Left ventricle myocardium inferior (tissue), 1 donor: ENCODE data around the gene ANAPC2. TPM values are rescaled to one million over a fixed set of nuclear protein-coding genes. Genes with fewer than 3 reads are reported as not detected.

Experiments
- DNase-seq: peaks from one replicate; pipeline ENCODE4 v3.0.0-alpha.2; 2020
- H3K27ac ChIP-seq: fragments of 200-600 bp; replicated peaks from 2 replicates; pipeline ENCODE4 v1.8.0; 2021
- H3K27me3 ChIP-seq: fragments of 200-600 bp; 2 replicates; pipeline ENCODE4 v1.8.0; 2021; ENCODE audit warnings: low read depth
- H3K36me3 ChIP-seq: fragments of 200-600 bp; 2 replicates; pipeline ENCODE4 v1.8.0; 2021
- H3K4me1 ChIP-seq: fragments of 200-600 bp; 2 replicates; pipeline ENCODE4 v1.8.0; 2021
- H3K4me3 ChIP-seq: fragments of 200-600 bp; 2 replicates; pipeline ENCODE4 v1.8.0; 2021; ENCODE audit warnings: mild to moderate bottlenecking, moderate library complexity
- H3K9me3 ChIP-seq: fragments of 200-600 bp; replicated peaks from 2 replicates; pipeline ENCODE4 v1.8.0; 2021
- CTCF ChIP-seq: fragments of 200-600 bp; IDR thresholded peaks from 2 replicates; pipeline ENCODE4 v1.8.0; 2021; ENCODE audit warnings: antibody characterized with exemption, mild to moderate bottlenecking, borderline replicate concordance
- intact Hi-C: fragments of 100-400 bp; cut with micrococcal nuclease; formaldehyde crosslinking; loops from one replicate; pipeline ENCODE4 v1.11.0; 2022
- total RNA-seq: library from RNA; stranded (reverse); fragmentation: NEBNext Ultra II Directional; extraction: Animal tissue kit (Norgen Biotek cat#: 25700); gene quantifications from one replicate; pipeline ENCODE4 v1.2.1, GENCODE V29; 2021
- donor health status: DM: no; HTN: yes; CAD: no; lungs with severe emphysema.

Gene ANAPC2
- total RNA-seq, 1 donor from 2014 or later, result 34.7 TPM

DNA sequence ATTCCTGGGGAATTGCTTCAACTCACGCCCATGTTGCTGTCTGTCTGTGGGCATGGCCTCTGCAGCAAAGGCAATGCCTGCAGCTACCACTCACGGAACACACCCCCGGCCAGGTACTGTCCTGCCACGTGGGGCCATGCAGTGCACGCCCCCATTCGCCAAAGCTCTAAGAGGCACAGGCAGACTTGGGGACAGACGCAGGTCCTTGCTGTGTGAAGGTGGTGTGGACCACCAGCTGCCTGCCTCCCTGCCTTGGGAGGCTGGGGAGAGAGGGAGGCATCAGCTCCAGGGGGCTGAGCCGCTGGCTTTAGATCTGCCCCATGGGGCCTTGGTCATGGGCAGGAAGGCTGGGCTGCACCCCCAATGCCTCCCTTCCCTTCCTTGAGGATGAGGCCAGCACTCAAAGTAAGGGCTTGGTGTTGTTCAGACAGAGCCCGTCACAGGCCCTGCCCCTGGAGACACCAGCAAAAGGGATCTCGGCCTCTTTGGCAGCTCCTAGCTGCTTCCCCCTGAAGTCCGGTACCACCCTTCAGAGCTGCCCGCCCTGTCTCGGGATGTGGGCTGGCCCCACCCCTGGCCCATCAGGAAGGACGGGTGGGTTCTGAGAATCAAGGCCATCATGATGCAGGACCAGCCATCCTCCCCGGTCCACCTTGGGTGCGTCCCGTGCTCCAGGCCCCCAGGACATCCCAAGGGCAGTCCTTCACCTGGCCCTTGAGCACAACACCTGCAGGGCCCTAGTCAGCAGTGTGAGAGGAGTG is 47.1 kb downstream of the ANAPC2 start:
- DNase-seq, result no peak
- intact Hi-C loops, result no loop called here
- H3K27me3 ChIP-seq, result peaks cover 92% of the 10 kb centered on the region
- no peak overlapping the region for H3K4me3 ChIP-seq
- H3K36me3 ChIP-seq, result no peaks in the 10 kb centered on the region
- no peak overlapping the region for H3K27ac ChIP-seq
- no peak for TF ChIP-seq CTCF
- peaks cover 10% of the 10 kb centered on the region for H3K4me1 ChIP-seq
- H3K9me3 ChIP-seq, result no peaks in the 10 kb centered on the region

- H3K4me3 ChIP-seq, result no peak overlapping the region
- no peak for DNase-seq
- intact Hi-C loops, result no loop called here
- H3K27ac ChIP-seq, result no peak overlapping the region
- no peaks in the 10 kb centered on the region for H3K9me3 ChIP-seq
- H3K27me3 ChIP-seq, result peaks cover 92% of the 10 kb centered on the region
- H3K36me3 ChIP-seq, result no peaks in the 10 kb centered on the region
- TF ChIP-seq CTCF, result no peak
- H3K4me1 ChIP-seq, result peaks cover 10% of the 10 kb centered on the region
These were observed 48.0 kb downstream of the ANAPC2 start for GRCh38 chr9:137140151-137141012.

DNA sequence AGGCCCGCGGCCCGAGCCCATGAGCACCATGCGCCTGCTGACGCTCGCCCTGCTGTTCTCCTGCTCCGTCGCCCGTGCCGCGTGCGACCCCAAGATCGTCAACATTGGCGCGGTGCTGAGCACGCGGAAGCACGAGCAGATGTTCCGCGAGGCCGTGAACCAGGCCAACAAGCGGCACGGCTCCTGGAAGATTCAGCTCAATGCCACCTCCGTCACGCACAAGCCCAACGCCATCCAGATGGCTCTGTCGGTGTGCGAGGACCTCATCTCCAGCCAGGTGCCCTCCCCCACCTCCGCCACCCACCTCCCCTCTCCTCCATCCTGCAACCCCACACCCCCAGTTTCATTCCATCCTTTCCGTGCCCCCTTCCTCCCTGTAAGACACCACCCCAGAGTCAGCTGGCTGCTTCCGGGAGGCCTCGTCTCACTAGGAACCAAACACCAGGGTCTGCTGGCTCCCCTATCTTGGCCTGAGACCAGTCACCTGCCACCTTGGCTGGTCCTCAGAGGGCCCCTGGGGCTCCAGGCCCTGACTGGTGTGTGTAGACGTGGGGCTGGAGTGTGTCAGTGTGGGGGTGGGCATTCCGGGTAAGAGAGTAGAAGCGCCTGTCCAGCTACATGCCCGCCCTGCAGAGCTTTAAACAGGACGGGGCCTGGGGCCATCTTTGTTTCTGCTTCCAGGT is 48.8 kb downstream of the ANAPC2 start:
- intact Hi-C loops, result no loop called here
- H3K9me3 ChIP-seq, result no peaks in the 10 kb centered on the region
- no peak overlapping the region for H3K27ac ChIP-seq
- H3K4me3 ChIP-seq, result no peak overlapping the region
- H3K27me3 ChIP-seq, result peaks cover 100% of the 10 kb centered on the region
- peaks cover 10% of the 10 kb centered on the region for H3K4me1 ChIP-seq
- no peak for TF ChIP-seq CTCF
- DNase-seq, result no peak
- no peaks in the 10 kb centered on the region for H3K36me3 ChIP-seq

GRCh38 chr9:137138722-137139467 is 49.5 kb downstream of the ANAPC2 start, which contains the start of gene GRIN1:
TSS of gene GRIN1 (plus strand) at chr9:137139154. CDS start at chr9:137139487, 333 bp downstream.
- peaks cover 100% of the 10 kb centered on the region for H3K27me3 ChIP-seq
- peaks cover 10% of the 10 kb centered on the region for H3K4me1 ChIP-seq
- TF ChIP-seq CTCF, result no peak
- no peak for DNase-seq
- H3K9me3 ChIP-seq, result no peaks in the 10 kb centered on the region
- no peaks in the 10 kb centered on the region for H3K36me3 ChIP-seq
- peak within 1 kb of the TSS; percentile 49 for H3K4me3 ChIP-seq
- intact Hi-C loops, result no loop called here
- no peak within 1 kb of the TSS for H3K27ac ChIP-seq
